Cardiac muscle cell (in vitro differentiated cells and primary cell): ENCODE data around the gene CR1L. TPM values are rescaled to one million over a fixed set of nuclear protein-coding genes. Genes with fewer than 3 reads are reported as not detected.

Experiments used
- DNase-seq, 2 donors: peaks; one replicate each; pipeline versions ENCODE4 v3.0.0 to v3.0.0-alpha.2; 2010 to 2017; ENCODE audit warnings: low read depth in 1 of 2, low spot score in 1 of 2
- H3K27ac ChIP-seq: fragments of 200-600 bp; sonication (generic); 2 replicates; pipeline ENCODE4 v1.5.1; 2016
- H3K27me3 ChIP-seq: fragments of 200-600 bp; sonication (generic); 2 replicates; pipeline ENCODE4 v1.6.0; 2016; ENCODE audit warnings: control low read depth
- H3K36me3 ChIP-seq: fragments of 200-600 bp; sonication (generic); 2 replicates; pipeline ENCODE4 v1.5.1; 2016; ENCODE audit warnings: control low read depth
- H3K4me1 ChIP-seq: fragments of 200-600 bp; sonication (generic); 2 replicates; pipeline ENCODE4 v1.8.1; 2017; ENCODE audit warnings: low read depth, mild to moderate bottlenecking, mixed run types
- H3K4me3 ChIP-seq: fragments of 200-600 bp; sonication (generic); 2 replicates; pipeline ENCODE4 v1.5.1; 2016; ENCODE audit warnings: mild to moderate bottlenecking
- H3K9me3 ChIP-seq: fragments of 200-600 bp; sonication (generic); 2 replicates; pipeline ENCODE4 v1.5.1; 2017; ENCODE audit warnings: low read depth, mild to moderate bottlenecking, control low read depth
- CTCF ChIP-seq: IDR thresholded peaks from 2 replicates; pipeline ENCODE4 v1.5.1; 2012; ENCODE audit warnings: low read depth, mild to moderate bottlenecking, low read length
- polyA plus RNA-seq: library from polyadenylated mRNA; unstranded; fragments of >200 nt; fragmentation: Nextera tagmentation; extraction: Ambion mirVana; gene quantifications from 2 replicates; pipeline ENCODE4 v1.2.1, GENCODE V29; 2016
- total RNA-seq: library from RNA; depleted of rRNA; stranded (reverse); fragments of >200 nt; gene quantifications from 2 replicates; pipeline ENCODE4 v1.2.3, GENCODE V29; 2016

CR1L gene
- total and polyA plus RNA-seq, 2 experiments from 2014 or later: not detected

GRCh38 chr1:207645635-207646081, 725 bp downstream of the CR1L start:
- no peaks in the 10 kb centered on the region for H3K36me3 ChIP-seq
- no peak for TF ChIP-seq CTCF
- peaks cover 12% of the 10 kb centered on the region for H3K27me3 ChIP-seq
- H3K9me3 ChIP-seq: no peaks in the 10 kb centered on the region
- no peak for DNase-seq
- H3K27ac ChIP-seq: no peak overlapping the region
- no peaks in the 10 kb centered on the region for H3K4me1 ChIP-seq
- peak overlapping the region; percentile 42 for H3K4me3 ChIP-seq

GRCh38 chr1:207646171-207646570, 1.2 kb downstream of the CR1L start:
- TF ChIP-seq CTCF: no peak
- H3K27ac ChIP-seq: no peak overlapping the region
- H3K4me1 ChIP-seq: no peaks in the 10 kb centered on the region
- peaks cover 12% of the 10 kb centered on the region for H3K27me3 ChIP-seq
- DNase-seq: no peak
- no peaks in the 10 kb centered on the region for H3K36me3 ChIP-seq
- H3K9me3 ChIP-seq: no peaks in the 10 kb centered on the region
- H3K4me3 ChIP-seq: no peak overlapping the region

- no peak for TF ChIP-seq CTCF
- H3K27me3 ChIP-seq: peaks cover 12% of the 10 kb centered on the region
- no peaks in the 10 kb centered on the region for H3K9me3 ChIP-seq
- no peak overlapping the region for H3K27ac ChIP-seq
- no peak overlapping the region for H3K4me3 ChIP-seq
- H3K36me3 ChIP-seq: no peaks in the 10 kb centered on the region
- no peaks in the 10 kb centered on the region for H3K4me1 ChIP-seq
- no peak for DNase-seq
Observed at GRCh38 chr1:207646944-207647579, 2.1 kb downstream of the CR1L start.

- TF ChIP-seq CTCF: no peak
- no peak for DNase-seq
- H3K4me1 ChIP-seq: no peaks in the 10 kb centered on the region
- no peak overlapping the region for H3K4me3 ChIP-seq
- H3K36me3 ChIP-seq: no peaks in the 10 kb centered on the region
- no peaks in the 10 kb centered on the region for H3K9me3 ChIP-seq
- H3K27me3 ChIP-seq: peaks cover 12% of the 10 kb centered on the region
- H3K27ac ChIP-seq: no peak overlapping the region
Observed at GRCh38 chr1:207647671-207648333, 2.9 kb downstream of the CR1L start.

- TF ChIP-seq CTCF: no peak
- Histone ChIP-seq H3K4me3 (no peak overlapping the region), H3K9me3 (no peaks in the 10 kb centered on the region), H3K36me3 (no peaks in the 10 kb centered on the region), H3K27ac (no peak overlapping the region), H3K27me3 (peaks cover 12% of the 10 kb centered on the region), H3K4me1 (no peaks in the 10 kb centered on the region)
- DNase-seq: no peak
Observed at GRCh38 chr1:207648334-207649209, 3.6 kb downstream of the CR1L start.
